ENCODE measurements around the gene LRRC74A. TPM values are rescaled to one million over a fixed set of nuclear protein-coding genes. Genes with fewer than 3 reads are reported as not detected.

Gene LRRC74A
- total RNA-seq, 1 donor from 2014 or later: not detected

- DNase-seq: no peak
Measured at GRCh38 chr14:76848879-76849278, 22.7 kb downstream of the LRRC74A start.

- no peak for DNase-seq
Measured at GRCh38 chr14:76855066-76855465, 28.9 kb downstream of the LRRC74A start.

- no peak for DNase-seq
Measured at GRCh38 chr14:76856769-76857168, 30.6 kb downstream of the LRRC74A start.

GRCh38 chr14:76861574-76862255 is 35.5 kb downstream of the LRRC74A start:
- no peak for DNase-seq

GRCh38 chr14:76862546-76863282 is 36.5 kb downstream of the LRRC74A start:
- DNase-seq: no peak

- DNase-seq: peak; percentile 81
Measured at GRCh38 chr14:76863724-76864407, 37.7 kb downstream of the LRRC74A start.

- DNase-seq: no peak
Measured at GRCh38 chr14:76866456-76866855, 40.2 kb downstream of the LRRC74A start.

- peak; percentile 68 for DNase-seq
Measured at GRCh38 chr14:76867516-76868453, 41.6 kb downstream of the LRRC74A start.

- peak; percentile 87 for DNase-seq
Measured at GRCh38 chr14:76868454-76869170, 42.4 kb downstream of the LRRC74A start.

GRCh38 chr14:76870166-76870565 is 44.0 kb downstream of the LRRC74A start:
- no peak for DNase-seq

- DNase-seq: peak; percentile 82
Measured at GRCh38 chr14:76872796-76873432, 46.7 kb downstream of the LRRC74A start.

GRCh38 chr14:76874734-76875133 is 48.5 kb downstream of the LRRC74A start:
- no peak for DNase-seq

- peak; percentile 89 for DNase-seq
Measured at GRCh38 chr14:76876076-76876475, 49.9 kb downstream of the LRRC74A start.

- peak; percentile 49 for DNase-seq
Measured at GRCh38 chr14:76877871-76878270, 51.7 kb downstream of the LRRC74A start.

- DNase-seq: no peak
Measured at GRCh38 chr14:76880449-76880848, 54.2 kb downstream of the LRRC74A start.

GRCh38 chr14:76881348-76881747 is 55.1 kb downstream of the LRRC74A start:
- DNase-seq: peak; percentile 89

- peak; percentile 94 for DNase-seq
Measured at GRCh38 chr14:76882651-76883050, 56.4 kb downstream of the LRRC74A start.

GRCh38 chr14:76883447-76883846 is 57.2 kb downstream of the LRRC74A start:
- no peak for DNase-seq

- DNase-seq: no peak
Measured at GRCh38 chr14:76884394-76884793, 58.2 kb downstream of the LRRC74A start.

GRCh38 chr14:76884853-76885276 is 58.7 kb downstream of the LRRC74A start:
- no peak for DNase-seq

GRCh38 chr14:76887191-76887590 is 61.0 kb downstream of the LRRC74A start:
- peak; percentile 52 for DNase-seq

Data from tongue (tissue), 2 donors.